Measurements from ENCODE around the gene DNAJC4.

DNAJC4 gene

DNA sequence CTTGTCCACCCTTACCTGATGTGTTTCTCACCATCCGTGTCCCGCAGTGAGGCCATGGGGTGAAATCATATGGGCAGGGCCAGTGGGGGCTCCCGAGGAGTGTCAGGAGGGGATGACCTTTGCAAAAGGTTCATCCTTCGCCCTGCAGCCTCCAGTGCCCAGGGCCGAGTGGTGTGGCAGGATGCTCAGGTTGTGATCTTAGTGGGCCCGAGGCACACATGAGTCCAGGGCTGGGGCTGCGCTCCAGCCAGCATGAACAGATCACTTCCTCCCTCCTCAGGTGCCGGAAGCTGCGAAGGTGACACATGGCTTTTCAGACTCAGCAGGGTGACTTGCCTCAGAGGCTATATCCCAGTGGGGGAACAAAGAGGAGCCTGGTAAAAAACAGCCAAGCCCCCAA lies 7.7 kb downstream of the DNAJC4 start:
- no peaks in the 10 kb centered on the region for H3K36me3 ChIP-seq (replicated peaks; ENCODE audit: insufficient read depth, low read length)
- H4K20me1 ChIP-seq (ENCODE audit: insufficient read depth, low read length) = no peaks in the 10 kb centered on the region
- H3K4me3 ChIP-seq (ENCODE audit: low read length) = no peak overlapping the region
- peaks cover 23% of the 10 kb centered on the region for H3K4me1 ChIP-seq (ENCODE audit: low read length)
- peaks cover 24% of the 10 kb centered on the region for H3F3A ChIP-seq (ENCODE audit: insufficient read depth, low read length)
- no peak overlapping the region for H3K27ac ChIP-seq (ENCODE audit: low read length)
- peaks cover 27% of the 10 kb centered on the region for H3K79me2 ChIP-seq (ENCODE audit: low read length)
- DNase-seq = no peak
- no peak overlapping the region for H3K4me2 ChIP-seq (ENCODE audit: low read depth, low read length)
- TF ChIP-seq EZH2phosphoT487 (IDR thresholded peaks at IDR 0.05; ENCODE audit: low read length) (no peak), EZH2 (optimal IDR thresholded peaks at IDR 0.05; ENCODE audit: low read depth, low read length) (no peak)
- TF ChIP-seq, protein P1, sequence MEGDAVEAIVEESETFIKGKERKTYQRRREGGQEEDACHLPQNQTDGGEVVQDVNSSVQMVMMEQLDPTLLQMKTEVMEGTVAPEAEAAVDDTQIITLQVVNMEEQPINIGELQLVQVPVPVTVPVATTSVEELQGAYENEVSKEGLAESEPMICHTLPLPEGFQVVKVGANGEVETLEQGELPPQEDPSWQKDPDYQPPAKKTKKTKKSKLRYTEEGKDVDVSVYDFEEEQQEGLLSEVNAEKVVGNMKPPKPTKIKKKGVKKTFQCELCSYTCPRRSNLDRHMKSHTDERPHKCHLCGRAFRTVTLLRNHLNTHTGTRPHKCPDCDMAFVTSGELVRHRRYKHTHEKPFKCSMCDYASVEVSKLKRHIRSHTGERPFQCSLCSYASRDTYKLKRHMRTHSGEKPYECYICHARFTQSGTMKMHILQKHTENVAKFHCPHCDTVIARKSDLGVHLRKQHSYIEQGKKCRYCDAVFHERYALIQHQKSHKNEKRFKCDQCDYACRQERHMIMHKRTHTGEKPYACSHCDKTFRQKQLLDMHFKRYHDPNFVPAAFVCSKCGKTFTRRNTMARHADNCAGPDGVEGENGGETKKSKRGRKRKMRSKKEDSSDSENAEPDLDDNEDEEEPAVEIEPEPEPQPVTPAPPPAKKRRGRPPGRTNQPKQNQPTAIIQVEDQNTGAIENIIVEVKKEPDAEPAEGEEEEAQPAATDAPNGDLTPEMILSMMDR (IDR thresholded peaks at IDR 0.05; ENCODE audit: low read length) = no peak
- no peak overlapping the region for H3K9ac ChIP-seq (ENCODE audit: low read length)
- H3K27me3 ChIP-seq (replicated peaks; ENCODE audit: insufficient read depth, low read length) = no peaks in the 10 kb centered on the region
- no peaks in the 10 kb centered on the region for H3K9me3 ChIP-seq (replicated peaks; ENCODE audit: insufficient read depth, low read length)
- no peaks in the 10 kb centered on the region for H3K9me2 ChIP-seq (replicated peaks; ENCODE audit: insufficient read depth, low read length)
- H2AFZ ChIP-seq (ENCODE audit: low read length) = no peak overlapping the region

DNA sequence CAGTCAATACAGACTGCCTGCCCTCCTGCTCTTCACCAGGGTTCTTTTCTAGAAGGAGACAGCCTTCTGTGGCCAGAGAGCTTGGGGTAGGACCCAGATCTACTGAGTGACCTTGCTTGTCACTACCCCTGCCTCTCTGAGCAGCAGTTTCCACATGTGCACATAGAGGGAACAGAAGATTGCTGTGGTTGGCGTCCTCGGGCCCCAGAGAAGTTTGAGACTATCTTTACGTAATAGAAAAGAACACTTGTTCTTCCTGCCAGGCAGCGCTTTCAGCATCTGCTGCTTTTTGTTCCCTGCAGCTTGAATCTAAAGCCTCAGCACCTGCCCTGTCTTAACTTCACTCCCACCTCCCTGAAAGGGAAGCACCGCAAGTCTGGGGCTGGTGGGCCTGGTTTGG lies 8.7 kb downstream of the DNAJC4 start:
- H3K4me3 ChIP-seq (ENCODE audit: low read length) = no peak overlapping the region
- TF ChIP-seq EZH2 (optimal IDR thresholded peaks at IDR 0.05; ENCODE audit: low read depth, low read length) = no peak
- TF ChIP-seq, protein P1 (IDR thresholded peaks at IDR 0.05; ENCODE audit: low read length) = no peak
- H3K9ac ChIP-seq (ENCODE audit: low read length) = no peak overlapping the region
- peaks cover 30% of the 10 kb centered on the region for H3F3A ChIP-seq (ENCODE audit: insufficient read depth, low read length)
- no peaks in the 10 kb centered on the region for H3K9me3 ChIP-seq (replicated peaks; ENCODE audit: insufficient read depth, low read length)
- H3K36me3 ChIP-seq (replicated peaks; ENCODE audit: insufficient read depth, low read length) = no peaks in the 10 kb centered on the region
- H3K4me2 ChIP-seq (ENCODE audit: low read depth, low read length) = no peak overlapping the region
- DNase-seq = no peak
- no peaks in the 10 kb centered on the region for H4K20me1 ChIP-seq (ENCODE audit: insufficient read depth, low read length)
- H2AFZ ChIP-seq (ENCODE audit: low read length) = no peak overlapping the region
- no peaks in the 10 kb centered on the region for H3K9me2 ChIP-seq (replicated peaks; ENCODE audit: insufficient read depth, low read length)
- peaks cover 28% of the 10 kb centered on the region for H3K79me2 ChIP-seq (ENCODE audit: low read length)
- H3K27me3 ChIP-seq (replicated peaks; ENCODE audit: insufficient read depth, low read length) = no peaks in the 10 kb centered on the region
- no peak overlapping the region for H3K27ac ChIP-seq (ENCODE audit: low read length)
- H3K4me1 ChIP-seq (ENCODE audit: low read length) = peaks cover 23% of the 10 kb centered on the region

DNA sequence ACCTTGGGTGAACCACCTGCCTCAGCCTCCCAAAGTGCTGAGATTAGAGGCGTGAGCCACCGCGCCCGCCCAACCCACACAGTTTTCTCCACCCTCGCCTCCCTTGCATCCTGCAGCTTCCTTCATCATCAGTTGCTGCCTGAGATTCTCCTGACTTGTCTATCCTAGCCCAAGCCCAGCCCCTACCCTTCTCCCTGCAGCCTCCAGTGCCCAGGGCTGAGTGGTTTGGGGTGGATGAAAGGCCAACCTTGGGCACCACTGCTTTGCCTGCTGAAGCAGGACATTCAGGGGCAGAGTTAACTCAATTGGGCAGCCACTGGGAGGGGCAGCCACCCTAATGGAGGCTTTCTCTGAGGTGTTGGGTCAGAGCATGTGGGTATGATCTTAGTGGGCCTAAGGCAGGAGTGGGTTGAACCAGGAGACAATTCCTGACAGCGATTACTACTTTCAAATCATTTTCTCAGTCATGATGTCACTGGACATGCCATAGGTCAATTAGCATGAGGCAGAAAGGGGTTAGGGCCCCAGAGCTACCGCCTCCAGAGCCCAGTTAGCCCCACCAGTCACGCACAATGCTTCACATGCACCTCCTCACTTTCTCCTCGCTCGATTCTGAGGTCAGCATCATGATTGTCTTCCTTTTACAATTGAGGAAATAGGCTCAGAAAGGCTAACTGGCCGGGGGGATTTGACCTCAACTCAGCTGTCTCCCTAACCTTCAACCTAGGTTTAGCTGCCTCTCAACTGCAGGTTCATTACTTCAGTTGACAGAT lies 9.5 kb downstream of the DNAJC4 start:
- H3K9me2 ChIP-seq (replicated peaks; ENCODE audit: insufficient read depth, low read length) = no peaks in the 10 kb centered on the region
- no peak for DNase-seq
- no peaks in the 10 kb centered on the region for H4K20me1 ChIP-seq (ENCODE audit: insufficient read depth, low read length)
- no peaks in the 10 kb centered on the region for H3K27me3 ChIP-seq (replicated peaks; ENCODE audit: insufficient read depth, low read length)
- H3K4me1 ChIP-seq (ENCODE audit: low read length) = peaks cover 23% of the 10 kb centered on the region
- H3K4me2 ChIP-seq (ENCODE audit: low read depth, low read length) = peak overlapping the region; percentile 97
- peaks cover 36% of the 10 kb centered on the region for H3K79me2 ChIP-seq (ENCODE audit: low read length)
- H2AFZ ChIP-seq (ENCODE audit: low read length) = no peak overlapping the region
- H3K36me3 ChIP-seq (replicated peaks; ENCODE audit: insufficient read depth, low read length) = no peaks in the 10 kb centered on the region
- no peaks in the 10 kb centered on the region for H3K9me3 ChIP-seq (replicated peaks; ENCODE audit: insufficient read depth, low read length)
- peak overlapping the region; percentile 95 for H3K27ac ChIP-seq (ENCODE audit: low read length)
- H3K4me3 ChIP-seq (ENCODE audit: low read length) = peak overlapping the region; percentile 73
- H3F3A ChIP-seq (ENCODE audit: insufficient read depth, low read length) = peaks cover 30% of the 10 kb centered on the region
- no peak for TF ChIP-seq EZH2 (optimal IDR thresholded peaks at IDR 0.05; ENCODE audit: low read depth, low read length)
- no peak for TF ChIP-seq EZH2phosphoT487 (IDR thresholded peaks at IDR 0.05; ENCODE audit: low read length)
- TF ChIP-seq, protein P1 (IDR thresholded peaks at IDR 0.05; ENCODE audit: low read length) = no peak
- peak overlapping the region; percentile 95 for H3K9ac ChIP-seq (ENCODE audit: low read length)
